ENCODE measurements around the gene NCKAP5L.
A peak's percentile ranks its signal among the peaks of the same experiment; 100 is the strongest.

Gene NCKAP5L

DNA sequence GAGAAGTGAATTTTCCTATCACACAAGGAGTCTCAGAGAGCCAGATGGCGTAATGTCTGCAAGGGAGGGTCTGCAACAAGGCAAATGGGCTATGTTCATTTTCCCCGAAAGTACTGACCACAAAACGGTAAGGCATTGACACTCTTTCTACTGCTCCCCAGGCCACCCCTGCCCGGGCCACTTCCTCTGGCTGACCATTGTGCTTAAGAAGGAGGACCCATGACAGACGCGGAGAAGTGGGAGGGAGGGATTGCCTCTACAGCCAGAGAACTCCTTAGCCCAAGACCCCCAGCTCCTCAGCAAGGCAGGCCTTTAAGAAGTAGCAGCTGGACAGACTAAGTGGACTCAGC lies 1.2 kb downstream of the NCKAP5L start:
- no peak for DNase-seq (ENCODE audit: low spot score)
- Histone ChIP-seq H3K27ac (peak overlapping the region; percentile 90 to 100), H3K4me3 (peak overlapping the region; percentile 100)
- TF ChIP-seq, protein P1, sequence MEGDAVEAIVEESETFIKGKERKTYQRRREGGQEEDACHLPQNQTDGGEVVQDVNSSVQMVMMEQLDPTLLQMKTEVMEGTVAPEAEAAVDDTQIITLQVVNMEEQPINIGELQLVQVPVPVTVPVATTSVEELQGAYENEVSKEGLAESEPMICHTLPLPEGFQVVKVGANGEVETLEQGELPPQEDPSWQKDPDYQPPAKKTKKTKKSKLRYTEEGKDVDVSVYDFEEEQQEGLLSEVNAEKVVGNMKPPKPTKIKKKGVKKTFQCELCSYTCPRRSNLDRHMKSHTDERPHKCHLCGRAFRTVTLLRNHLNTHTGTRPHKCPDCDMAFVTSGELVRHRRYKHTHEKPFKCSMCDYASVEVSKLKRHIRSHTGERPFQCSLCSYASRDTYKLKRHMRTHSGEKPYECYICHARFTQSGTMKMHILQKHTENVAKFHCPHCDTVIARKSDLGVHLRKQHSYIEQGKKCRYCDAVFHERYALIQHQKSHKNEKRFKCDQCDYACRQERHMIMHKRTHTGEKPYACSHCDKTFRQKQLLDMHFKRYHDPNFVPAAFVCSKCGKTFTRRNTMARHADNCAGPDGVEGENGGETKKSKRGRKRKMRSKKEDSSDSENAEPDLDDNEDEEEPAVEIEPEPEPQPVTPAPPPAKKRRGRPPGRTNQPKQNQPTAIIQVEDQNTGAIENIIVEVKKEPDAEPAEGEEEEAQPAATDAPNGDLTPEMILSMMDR (IDR thresholded peaks at IDR 0.05), result no peak

DNA sequence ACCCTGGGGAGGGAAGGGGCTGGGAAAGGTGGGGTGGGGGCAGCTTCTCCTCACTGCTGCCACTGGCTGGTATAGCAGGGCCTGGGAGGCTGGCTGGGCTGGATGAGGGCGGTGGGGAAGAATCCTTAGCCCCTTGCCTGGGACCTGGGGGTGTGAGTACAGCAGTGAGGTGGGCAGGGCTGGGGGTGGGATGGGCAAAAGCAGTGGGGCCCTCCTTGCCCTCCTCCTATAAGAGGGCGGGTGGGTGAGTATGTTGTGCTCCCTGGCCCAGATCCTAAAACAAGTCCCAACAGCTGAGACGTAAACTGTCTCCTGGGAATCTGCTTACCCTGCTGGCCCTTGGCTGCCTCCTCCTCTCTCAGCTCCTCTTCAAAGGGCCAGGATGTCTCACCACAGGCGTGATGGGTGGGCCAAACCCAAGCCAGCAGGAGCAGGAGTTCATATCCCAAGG lies 2.2 kb downstream of the NCKAP5L start:
- TF ChIP-seq, protein P1 (IDR thresholded peaks at IDR 0.05), result no peak
- Histone ChIP-seq H3K4me3 (peak overlapping the region; percentile 100), H3K27ac (peak overlapping the region; percentile 37 to 100)
- no peak for DNase-seq (ENCODE audit: low spot score)

DNA sequence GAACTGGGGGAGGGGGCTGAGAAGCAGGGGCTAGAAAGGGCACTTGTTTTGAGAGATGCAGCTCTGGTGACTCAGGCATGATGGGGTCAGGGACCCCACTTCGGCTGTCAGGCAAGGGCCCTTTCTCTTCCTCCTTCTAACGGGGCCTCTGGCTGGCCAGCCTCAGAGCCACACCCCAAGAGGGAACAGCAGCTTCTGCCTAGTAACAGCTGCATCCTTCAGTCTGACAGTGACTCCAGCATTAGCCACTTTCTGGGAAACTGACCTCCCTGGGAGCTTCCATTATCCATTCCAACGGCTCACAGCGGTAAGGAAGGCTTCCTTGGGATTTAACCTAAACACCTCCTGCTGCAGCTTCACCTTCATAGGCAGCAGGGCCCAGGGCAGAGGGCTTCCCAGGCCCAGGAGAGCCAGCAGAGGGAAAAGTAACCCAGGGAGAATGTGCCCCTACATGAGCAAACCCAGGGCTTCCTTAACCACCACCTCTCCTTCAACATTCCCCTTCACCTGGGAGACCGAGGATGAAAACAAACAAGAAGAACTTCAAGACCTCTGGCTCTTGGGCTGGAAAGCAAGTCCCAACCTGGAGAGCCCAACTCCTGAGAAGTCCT lies 2.7 kb downstream of the NCKAP5L start:
- H3K27ac ChIP-seq, result peak overlapping the region; percentile 37 to 100
- TF ChIP-seq, protein P1 (IDR thresholded peaks at IDR 0.05), result no peak
- H3K4me3 ChIP-seq, result peak overlapping the region; percentile 100
- no peak for DNase-seq (ENCODE audit: low spot score)

DNA sequence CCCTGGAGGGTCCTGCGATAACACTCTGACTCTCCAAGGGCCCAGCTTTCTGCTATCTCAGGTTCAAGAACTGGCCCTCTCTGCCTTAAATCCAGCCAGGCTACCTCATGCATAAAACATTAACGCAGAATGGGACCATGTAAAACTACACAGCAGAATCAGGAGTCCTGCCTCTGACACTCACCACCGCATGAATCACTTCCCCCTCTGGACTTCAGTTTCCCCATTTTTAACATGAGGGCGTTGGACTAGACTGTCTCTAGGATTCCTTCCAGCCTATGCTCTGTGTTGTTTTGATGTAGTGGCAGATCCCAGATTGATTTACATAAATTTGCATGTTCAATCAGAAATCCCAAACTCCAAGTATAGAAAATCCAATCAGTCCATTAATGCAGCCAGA lies 3.3 kb downstream of the NCKAP5L start:
- Histone ChIP-seq H3K27ac (peak overlapping the region; percentile 42 to 100), H3K4me3 (peak overlapping the region; percentile 100)
- DNase-seq (ENCODE audit: low spot score), result no peak
- TF ChIP-seq, protein P1 (IDR thresholded peaks at IDR 0.05), result no peak

DNA sequence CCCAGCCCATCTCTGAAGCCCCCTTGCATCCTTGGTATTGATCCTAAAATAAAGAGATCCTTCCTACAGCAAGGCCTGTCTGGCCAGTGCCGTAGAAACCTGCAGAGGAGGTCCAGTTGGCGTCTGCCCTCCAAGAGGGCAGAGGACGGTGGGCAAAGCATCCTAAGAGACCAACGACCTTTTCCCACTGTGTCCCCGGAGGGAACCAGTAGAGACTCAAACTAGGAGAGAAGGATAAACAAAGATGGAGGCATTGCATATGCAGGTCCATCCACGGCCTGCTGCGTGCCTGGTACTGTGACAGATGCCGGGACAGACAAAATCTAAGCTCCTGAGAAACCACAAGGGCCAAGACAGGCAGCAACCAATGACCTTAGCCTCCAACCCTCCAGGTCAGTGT lies 3.8 kb downstream of the NCKAP5L start:
- no peak for DNase-seq (ENCODE audit: low spot score)
- TF ChIP-seq, protein P1 (IDR thresholded peaks at IDR 0.05), result no peak
- Histone ChIP-seq H3K4me3 (no peak overlapping the region), H3K27ac (peak overlapping the region; percentile 42 to 100)

DNA sequence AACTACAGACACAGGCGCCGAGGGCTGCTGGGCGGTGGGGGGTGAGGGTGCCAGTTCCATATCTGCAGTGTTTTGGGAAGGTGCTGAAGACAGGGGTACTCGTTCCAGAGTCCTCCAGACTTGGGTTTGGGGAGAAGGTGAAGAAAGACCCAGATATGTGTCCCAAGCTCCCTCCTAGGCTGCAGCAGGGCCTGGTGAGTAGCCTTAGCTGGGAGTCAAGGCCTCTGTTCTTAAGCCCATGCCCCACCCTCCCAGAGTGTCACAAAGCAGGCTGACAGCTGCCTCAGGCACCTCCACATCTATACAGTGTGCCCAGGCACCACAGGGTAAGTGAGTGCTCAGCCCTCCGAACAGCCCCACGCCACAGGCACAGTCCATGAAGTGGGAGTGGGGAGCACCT lies 4.3 kb downstream of the NCKAP5L start:
- TF ChIP-seq, protein P1 (IDR thresholded peaks at IDR 0.05), result no peak
- no peak for DNase-seq (ENCODE audit: low spot score)
- H3K27ac ChIP-seq, result peak overlapping the region in 1 of 2 donors; percentile 100
- no peak overlapping the region for H3K4me3 ChIP-seq

DNA sequence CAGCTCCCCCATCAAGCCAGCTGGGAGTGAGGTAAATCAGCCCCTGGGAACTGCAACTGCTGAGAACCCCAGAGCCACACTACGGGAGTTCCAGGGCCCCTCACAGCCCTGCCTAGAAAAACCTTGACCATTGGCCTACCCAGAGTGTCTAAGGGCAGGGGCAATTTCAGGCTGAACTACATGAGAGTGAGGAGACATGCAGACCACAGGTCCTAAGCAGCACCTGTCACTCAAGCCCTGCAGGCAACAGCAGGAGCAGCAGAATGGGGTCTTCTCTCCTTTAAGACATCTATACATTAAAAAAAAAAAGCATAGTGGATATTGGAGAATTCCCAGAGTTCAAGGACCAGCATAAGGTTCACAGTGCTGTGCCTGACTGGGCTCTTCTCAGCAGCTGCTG lies 4.9 kb downstream of the NCKAP5L start:
- DNase-seq (ENCODE audit: low spot score), result no peak
- TF ChIP-seq, protein P1 (IDR thresholded peaks at IDR 0.05), result no peak
- no peak overlapping the region for H3K27ac ChIP-seq
- no peak overlapping the region for H3K4me3 ChIP-seq
